GM19467 (cell line): ENCODE results near the gene SPTA1.
"Not testable (repeated sequence)": the region's sequence is repeated elsewhere in the genome, so short reads cannot be mapped to it uniquely, and the experiment has no call there.

Experiments used
- ATAC-seq: cut with Tn5 transposase; IDR thresholded peaks from one replicate; pipeline ENCODE4 v1.9.1; 2021; ENCODE audit warnings: mild to moderate bottlenecking, moderate library complexity; ENCODE audit not compliant: unreplicated experiment

The SPTA1 gene

GRCh38 chr1:158686111-158687009, at the start of gene SPTA1:
Gene SPTA1 (minus strand): TSS chr1:158686715. CDS start chr1:158686517, 198 bp downstream.
- ATAC-seq = no peak

- no peak for ATAC-seq
These were observed 49.3 kb upstream of the SPTA1 start for GRCh38 chr1:158735848-158736247.

GRCh38 chr1:158732524-158732923, 46.0 kb upstream of the SPTA1 start:
- ATAC-seq = no peak

GRCh38 chr1:158731707-158732106, 45.2 kb upstream of the SPTA1 start:
- no peak for ATAC-seq

- no peak for ATAC-seq
These were observed 43.9 kb upstream of the SPTA1 start for GRCh38 chr1:158730453-158730852.

GRCh38 chr1:158728510-158729225, 42.2 kb upstream of the SPTA1 start:
- no peak for ATAC-seq

- no peak for ATAC-seq
These were observed 37.9 kb upstream of the SPTA1 start for GRCh38 chr1:158724442-158724841.

GRCh38 chr1:158720620-158721019, 34.1 kb upstream of the SPTA1 start, which contains the start of gene OR6K3:
Gene OR6K3 (minus strand): TSS chr1:158720720. CDS start chr1:158718115, 2,605 bp downstream.
- ATAC-seq = no peak

- no peak for ATAC-seq
These were observed 33.1 kb upstream of the SPTA1 start for GRCh38 chr1:158719664-158720063.

GRCh38 chr1:158717344-158717743, 30.8 kb upstream of the SPTA1 start:
- ATAC-seq = no peak

- ATAC-seq = no peak
These were observed 29.8 kb upstream of the SPTA1 start for GRCh38 chr1:158716335-158716734.

GRCh38 chr1:158714754-158715153, 28.2 kb upstream of the SPTA1 start:
- no peak for ATAC-seq

GRCh38 chr1:158711098-158711497, 24.6 kb upstream of the SPTA1 start:
- no peak for ATAC-seq

- no peak for ATAC-seq
These were observed 19.6 kb upstream of the SPTA1 start for GRCh38 chr1:158706096-158706495.

- ATAC-seq = no peak
These were observed 14.0 kb upstream of the SPTA1 start, which contains the start of gene OR6K2 for GRCh38 chr1:158700552-158700951. Gene OR6K2 (minus strand): TSS chr1:158700652. CDS start chr1:158700652, 0 bp downstream.

GRCh38 chr1:158694596-158694995, 8.1 kb upstream of the SPTA1 start:
- ATAC-seq = no peak

- no peak for ATAC-seq
These were observed 5.8 kb upstream of the SPTA1 start for GRCh38 chr1:158692356-158692755.

GRCh38 chr1:158691907-158692306, 5.4 kb upstream of the SPTA1 start:
- ATAC-seq = no peak

- ATAC-seq = not testable (repeated sequence)
These were observed 4.6 kb upstream of the SPTA1 start for GRCh38 chr1:158691149-158691548.

GRCh38 chr1:158689875-158690274, 3.4 kb upstream of the SPTA1 start:
- no peak for ATAC-seq

- ATAC-seq = no peak
These were observed 2.6 kb upstream of the SPTA1 start for GRCh38 chr1:158689110-158689509.

GRCh38 chr1:158688343-158688742, 1.8 kb upstream of the SPTA1 start:
- not testable (repeated sequence) for ATAC-seq
